ENCODE measurements around the gene ACCS. TPM values are rescaled to one million over a fixed set of nuclear protein-coding genes. Genes with fewer than 3 reads are reported as not detected.

ACCS gene
- total RNA-seq, 1 donor from 2014 or later: 8.1 TPM

GRCh38 chr11:44097821-44098220 lies 31.8 kb downstream of the ACCS start:
- intact Hi-C loops (cut with DNase I): no loop called here

GRCh38 chr11:44101098-44101497 lies 35.0 kb downstream of the ACCS start:
- Histone ChIP-seq H3K4me3 (no peak overlapping the region), H3K27me3 (no peaks in the 10 kb centered on the region), H3K9me3 (no peaks in the 10 kb centered on the region), H3K36me3 (no peaks in the 10 kb centered on the region), H3K27ac (no peak overlapping the region), H3K4me1 (peaks cover 16% of the 10 kb centered on the region)
- DNase-seq (ENCODE audit: extremely low spot score in 2 of 2): no peak
- intact Hi-C loops (cut with DNase I): no loop called here
- TF ChIP-seq, protein P1, sequence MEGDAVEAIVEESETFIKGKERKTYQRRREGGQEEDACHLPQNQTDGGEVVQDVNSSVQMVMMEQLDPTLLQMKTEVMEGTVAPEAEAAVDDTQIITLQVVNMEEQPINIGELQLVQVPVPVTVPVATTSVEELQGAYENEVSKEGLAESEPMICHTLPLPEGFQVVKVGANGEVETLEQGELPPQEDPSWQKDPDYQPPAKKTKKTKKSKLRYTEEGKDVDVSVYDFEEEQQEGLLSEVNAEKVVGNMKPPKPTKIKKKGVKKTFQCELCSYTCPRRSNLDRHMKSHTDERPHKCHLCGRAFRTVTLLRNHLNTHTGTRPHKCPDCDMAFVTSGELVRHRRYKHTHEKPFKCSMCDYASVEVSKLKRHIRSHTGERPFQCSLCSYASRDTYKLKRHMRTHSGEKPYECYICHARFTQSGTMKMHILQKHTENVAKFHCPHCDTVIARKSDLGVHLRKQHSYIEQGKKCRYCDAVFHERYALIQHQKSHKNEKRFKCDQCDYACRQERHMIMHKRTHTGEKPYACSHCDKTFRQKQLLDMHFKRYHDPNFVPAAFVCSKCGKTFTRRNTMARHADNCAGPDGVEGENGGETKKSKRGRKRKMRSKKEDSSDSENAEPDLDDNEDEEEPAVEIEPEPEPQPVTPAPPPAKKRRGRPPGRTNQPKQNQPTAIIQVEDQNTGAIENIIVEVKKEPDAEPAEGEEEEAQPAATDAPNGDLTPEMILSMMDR (IDR thresholded peaks at IDR 0.05): no peak
- TF ChIP-seq POLR2A (IDR thresholded peaks at IDR 0.05) (no peak), POLR2AphosphoS5 (IDR thresholded peaks at IDR 0.05; ENCODE audit: insufficient read depth in 1 of 2, low read depth in 1 of 2) (no peak)

More at GRCh38 chr11:44097821-44098220, 31.8 kb downstream of the ACCS start:
- no peak overlapping the region for H3K4me3 ChIP-seq
- TF ChIP-seq, protein P1 (IDR thresholded peaks at IDR 0.05): no peak
- TF ChIP-seq POLR2AphosphoS5 (IDR thresholded peaks at IDR 0.05; ENCODE audit: insufficient read depth in 1 of 2, low read depth in 1 of 2): no peak
- no peak for TF ChIP-seq POLR2A (IDR thresholded peaks at IDR 0.05)
- H3K36me3 ChIP-seq: no peaks in the 10 kb centered on the region
- peaks cover 28% of the 10 kb centered on the region for H3K4me1 ChIP-seq
- H3K27me3 ChIP-seq: no peaks in the 10 kb centered on the region
- H3K9me3 ChIP-seq: no peaks in the 10 kb centered on the region
- DNase-seq (ENCODE audit: extremely low spot score in 2 of 2): no peak
- H3K27ac ChIP-seq: no peak overlapping the region

DNA sequence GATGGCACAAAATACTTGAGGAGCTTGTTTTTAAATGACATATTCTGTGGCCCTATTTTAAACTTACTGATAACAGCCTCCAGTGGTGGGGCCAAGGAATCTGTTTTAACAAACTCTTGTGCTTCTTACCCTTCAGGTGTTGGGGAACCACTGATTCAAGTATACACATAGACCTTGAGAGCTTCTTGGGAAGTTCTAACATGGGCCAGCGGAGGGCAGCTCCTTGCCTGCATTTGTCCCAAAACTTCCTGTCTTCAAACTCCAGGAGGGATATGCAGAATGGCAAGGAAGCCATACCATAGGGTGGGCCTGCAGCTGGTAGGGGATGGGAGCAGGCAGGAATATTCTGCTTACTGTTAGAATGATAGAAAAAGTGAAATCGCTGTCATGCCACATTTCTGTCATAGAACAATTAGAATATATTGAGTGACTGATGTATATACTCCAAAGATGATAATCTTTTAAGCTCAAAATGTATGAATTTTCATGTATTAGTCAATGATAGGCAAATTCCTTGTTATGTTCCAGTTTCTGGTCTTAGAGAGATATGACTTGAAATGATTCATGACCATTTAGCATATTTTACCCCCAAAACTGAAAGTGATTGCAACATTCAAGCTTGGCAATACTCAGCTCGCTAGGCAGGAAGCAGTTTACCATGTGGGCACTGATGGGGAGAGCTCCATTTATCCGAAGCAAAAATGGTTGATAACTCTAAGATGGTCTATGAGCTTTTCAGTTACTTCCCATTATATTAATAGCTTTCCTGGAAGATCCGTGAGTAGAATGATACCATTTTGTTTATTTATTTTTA lies 38.6 kb downstream of the ACCS start:
- TF ChIP-seq POLR2AphosphoS5 (IDR thresholded peaks at IDR 0.05; ENCODE audit: insufficient read depth in 1 of 2, low read depth in 1 of 2): no peak
- TF ChIP-seq, protein P1 (IDR thresholded peaks at IDR 0.05): no peak
- TF ChIP-seq POLR2A (IDR thresholded peaks at IDR 0.05): no peak
- intact Hi-C loops (cut with DNase I): no loop called here
- no peak for DNase-seq (ENCODE audit: extremely low spot score in 2 of 2)
- Histone ChIP-seq H3K27ac (no peak overlapping the region), H3K4me1 (no peaks in the 10 kb centered on the region), H3K4me3 (no peak overlapping the region), H3K36me3 (peaks cover 0 to 19% of the 10 kb centered on the region in 2 donors), H3K9me3 (no peaks in the 10 kb centered on the region), H3K27me3 (no peaks in the 10 kb centered on the region)

- DNase-seq (ENCODE audit: extremely low spot score in 2 of 2): no peak
- Histone ChIP-seq H3K27me3 (no peaks in the 10 kb centered on the region), H3K4me1 (no peaks in the 10 kb centered on the region), H3K9me3 (no peaks in the 10 kb centered on the region), H3K27ac (no peak overlapping the region), H3K4me3 (no peak overlapping the region), H3K36me3 (peaks cover 0 to 27% of the 10 kb centered on the region in 2 donors)
- TF ChIP-seq POLR2A (IDR thresholded peaks at IDR 0.05) (no peak), POLR2AphosphoS5 (IDR thresholded peaks at IDR 0.05; ENCODE audit: insufficient read depth in 1 of 2, low read depth in 1 of 2) (no peak)
- TF ChIP-seq, protein P1 (IDR thresholded peaks at IDR 0.05): no peak
- intact Hi-C loops (cut with DNase I): no loop called here
These were observed 42.2 kb downstream of the ACCS start for GRCh38 chr11:44108260-44108659.

DNA sequence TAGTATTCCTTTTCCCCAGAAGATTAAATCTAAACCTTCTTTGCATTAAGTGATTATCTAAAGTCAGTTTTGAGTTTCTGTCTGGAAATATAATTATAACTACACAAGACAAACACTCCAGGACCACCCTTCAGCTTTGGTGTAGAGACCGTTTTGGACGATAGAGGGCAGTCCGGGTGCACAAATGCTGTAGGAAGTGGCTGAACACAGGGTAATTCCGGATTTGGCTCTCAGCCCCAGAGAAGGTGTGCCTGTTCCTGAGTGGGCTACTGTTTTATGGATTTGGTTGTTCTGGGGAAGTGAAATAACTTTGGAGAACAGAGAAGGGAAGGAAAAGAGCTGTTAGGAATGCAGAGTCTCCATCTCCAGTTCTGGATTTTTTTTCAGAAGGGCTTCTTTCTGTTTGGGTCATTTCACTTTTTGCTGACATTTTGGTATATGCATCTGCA lies 44.2 kb downstream of the ACCS start:
- Histone ChIP-seq H3K9me3 (no peaks in the 10 kb centered on the region), H3K27ac (no peak overlapping the region), H3K4me3 (no peak overlapping the region), H3K27me3 (no peaks in the 10 kb centered on the region), H3K36me3 (peaks cover 0 to 40% of the 10 kb centered on the region in 2 donors), H3K4me1 (no peaks in the 10 kb centered on the region)
- no peak for DNase-seq (ENCODE audit: extremely low spot score in 2 of 2)
- TF ChIP-seq, protein P1 (IDR thresholded peaks at IDR 0.05): peak; percentile 28 to 40 (median 33)
- TF ChIP-seq POLR2A (IDR thresholded peaks at IDR 0.05): no peak
- intact Hi-C loops (cut with DNase I): no loop called here

All from vagina (tissue), 2 donors.